ENCODE data around the gene ATP1A2.

DNA sequence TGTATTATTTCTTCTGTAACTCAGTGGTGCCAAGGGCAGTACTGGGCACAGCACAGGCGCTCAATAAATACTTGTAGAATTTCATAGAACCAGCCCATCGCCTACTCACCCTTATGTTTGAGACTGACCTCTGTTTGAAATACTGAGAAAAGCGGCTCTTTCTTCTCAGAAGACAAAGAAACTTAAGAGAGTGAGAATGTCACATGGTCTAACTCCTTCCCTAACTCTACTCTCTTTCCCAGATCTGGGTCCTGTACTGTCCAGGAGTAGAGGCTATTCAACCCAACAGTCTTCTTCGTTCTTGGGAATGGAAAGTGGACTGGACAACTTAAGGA lies 21.3 kb upstream of the ATP1A2 start:
- TF ChIP-seq POLR2A (IDR thresholded peaks at IDR 0.05; ENCODE audit: low read depth, low read length), result no peak
- TF ChIP-seq POLR2AphosphoS5 (IDR thresholded peaks at IDR 0.05; ENCODE audit: low read depth, low read length), result no peak
- TF ChIP-seq TAF1 (IDR thresholded peaks at IDR 0.05; ENCODE audit: borderline replicate concordance, low read depth, low read length), result no peak
